Activated T-cell treated with anti-CD3 and anti-CD28 coated beads, Interleukin-2, amount 50 U/mL, for 24 hours (primary cell): ENCODE data around the gene PANK1.

Experiments used
- DNase-seq: peaks from one replicate; pipeline ENCODE4 v3.0.0-alpha.2; 2020
- H3K27ac Mint-ChIP-seq: 2 replicates; pipeline ENCODE4 v1.8.0; 2020; ENCODE audit warnings: mild to moderate bottlenecking, mixed read lengths
- H3K27me3 Mint-ChIP-seq: 2 replicates; pipeline ENCODE4 v1.8.0; 2020; ENCODE audit warnings: mixed read lengths
- H3K36me3 Mint-ChIP-seq: 2 replicates; pipeline ENCODE4 v1.8.0; 2020; ENCODE audit warnings: low read depth, mixed read lengths
- H3K4me1 Mint-ChIP-seq: 2 replicates; pipeline ENCODE4 v1.8.0; 2020; ENCODE audit warnings: low read depth, mixed read lengths
- H3K4me3 Mint-ChIP-seq: 2 replicates; pipeline ENCODE4 v1.8.0; 2020; ENCODE audit warnings: mild to moderate bottlenecking, moderate library complexity, mixed read lengths
- H3K9me3 Mint-ChIP-seq: 2 replicates; pipeline ENCODE4 v1.8.0; 2020; ENCODE audit warnings: mixed read lengths

Gene PANK1

DNA sequence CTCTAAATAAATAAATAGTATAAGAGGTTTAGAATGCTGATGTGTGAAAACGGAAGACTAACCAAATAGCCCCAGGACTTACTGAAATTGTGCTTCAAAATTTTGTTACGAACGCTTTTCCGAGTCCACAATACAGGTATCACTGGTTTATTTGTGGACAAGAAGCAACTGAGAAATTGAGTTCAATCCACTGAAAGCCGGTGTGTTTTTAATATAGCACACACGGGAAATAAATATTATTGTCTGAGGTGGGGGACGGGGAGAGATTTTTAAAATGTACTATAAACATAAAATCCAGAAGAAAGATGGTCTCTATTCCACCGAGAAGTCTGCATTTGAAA, 110.2 kb downstream of the PANK1 start:
- peaks cover 79% of the 10 kb centered on the region for H3K27me3 Mint-ChIP-seq
- no peak overlapping the region for H3K27ac Mint-ChIP-seq
- H3K4me3 Mint-ChIP-seq: peak overlapping the region; percentile 27
- no peaks in the 10 kb centered on the region for H3K36me3 Mint-ChIP-seq
- no peak for DNase-seq
- H3K9me3 Mint-ChIP-seq: no peaks in the 10 kb centered on the region
- H3K4me1 Mint-ChIP-seq: peaks cover 13% of the 10 kb centered on the region
